Stomach smooth muscle (tissue), 2 donors: ENCODE data around the gene GABRG3.

Experiments used
- H3K27ac ChIP-seq: one replicate; pipeline ENCODE4 v1.7.0; 2013; ENCODE audit warnings: mild to moderate bottlenecking, low read length, inconsistent platforms
- H3K27me3 ChIP-seq, 2 donors: one replicate each; pipeline ENCODE4 v1.7.0; 2013; ENCODE audit warnings: low read length in 2 of 2; ENCODE audit not compliant: insufficient read depth in 2 of 2, control insufficient read depth in 1 of 2
- H3K36me3 ChIP-seq, 2 donors: one replicate each; pipeline ENCODE4 v1.7.0; 2013; ENCODE audit warnings: low read length in 2 of 2; ENCODE audit not compliant: control insufficient read depth in 2 of 2, insufficient read depth in 2 of 2
- H3K4me1 ChIP-seq: one replicate; pipeline ENCODE4 v1.7.0; 2013; ENCODE audit warnings: low read length; ENCODE audit not compliant: control insufficient read depth, insufficient read depth
- H3K4me3 ChIP-seq, 2 donors: one replicate each; pipeline ENCODE4 v1.7.0; 2013; ENCODE audit warnings: low read length in 2 of 2
- H3K9ac ChIP-seq, 2 donors: one replicate each; pipeline ENCODE4 v1.7.0; 2013; ENCODE audit warnings: low read length in 2 of 2, mild to moderate bottlenecking in 1 of 2
- H3K9me3 ChIP-seq, 2 donors: one replicate each; pipeline ENCODE4 v1.7.0; 2013; ENCODE audit warnings: low read length in 2 of 2; ENCODE audit not compliant: control insufficient read depth in 2 of 2
- donor health status: healthy.
- donor health status: Pancreatic carcinoma.

GABRG3 gene

GRCh38 chr15:27059610-27060202 lies 88.7 kb downstream of the GABRG3 start:
- no peaks in the 10 kb centered on the region for H3K4me1 ChIP-seq
- no peak overlapping the region for H3K27ac ChIP-seq
- H3K27me3 ChIP-seq, result no peaks in the 10 kb centered on the region
- no peaks in the 10 kb centered on the region for H3K36me3 ChIP-seq
- no peak overlapping the region for H3K4me3 ChIP-seq
- no peaks in the 10 kb centered on the region for H3K9me3 ChIP-seq
- H3K9ac ChIP-seq, result no peak overlapping the region

- Histone ChIP-seq H3K4me1 (no peaks in the 10 kb centered on the region), H3K36me3 (no peaks in the 10 kb centered on the region), H3K27ac (no peak overlapping the region)
Observed at GRCh38 chr15:27061739-27062138, 90.8 kb downstream of the GABRG3 start.

GRCh38 chr15:27062951-27063350 lies 92.0 kb downstream of the GABRG3 start:
- Histone ChIP-seq H3K9ac (no peak overlapping the region), H3K36me3 (no peaks in the 10 kb centered on the region), H3K9me3 (peaks cover 0 to 2% of the 10 kb centered on the region in 2 donors), H3K4me1 (no peaks in the 10 kb centered on the region), H3K4me3 (no peak overlapping the region), H3K27me3 (no peaks in the 10 kb centered on the region), H3K27ac (no peak overlapping the region)

More at GRCh38 chr15:27061739-27062138, 90.8 kb downstream of the GABRG3 start:
- Histone ChIP-seq H3K9me3 (no peaks in the 10 kb centered on the region), H3K9ac (no peak overlapping the region), H3K27me3 (no peaks in the 10 kb centered on the region), H3K4me3 (no peak overlapping the region)

GRCh38 chr15:27064080-27064479 lies 93.1 kb downstream of the GABRG3 start:
- Histone ChIP-seq H3K27ac (no peak overlapping the region), H3K36me3 (no peaks in the 10 kb centered on the region), H3K4me3 (no peak overlapping the region), H3K9me3 (peaks cover 6 to 11% of the 10 kb centered on the region in 2 donors), H3K9ac (no peak overlapping the region), H3K27me3 (no peaks in the 10 kb centered on the region), H3K4me1 (no peaks in the 10 kb centered on the region)

GRCh38 chr15:27065151-27065550 lies 94.2 kb downstream of the GABRG3 start:
- Histone ChIP-seq H3K27me3 (no peaks in the 10 kb centered on the region), H3K9me3 (peaks cover 6 to 17% of the 10 kb centered on the region in 2 donors), H3K27ac (no peak overlapping the region), H3K9ac (no peak overlapping the region), H3K4me1 (no peaks in the 10 kb centered on the region), H3K36me3 (no peaks in the 10 kb centered on the region), H3K4me3 (no peak overlapping the region)

GRCh38 chr15:27065785-27066184 lies 94.8 kb downstream of the GABRG3 start:
- H3K4me3 ChIP-seq, result no peak overlapping the region
- no peaks in the 10 kb centered on the region for H3K36me3 ChIP-seq
- H3K4me1 ChIP-seq, result no peaks in the 10 kb centered on the region
- no peak overlapping the region for H3K27ac ChIP-seq
- peaks cover 6 to 17% of the 10 kb centered on the region in 2 donors for H3K9me3 ChIP-seq
- H3K9ac ChIP-seq, result no peak overlapping the region
- H3K27me3 ChIP-seq, result no peaks in the 10 kb centered on the region

- H3K4me1 ChIP-seq, result no peaks in the 10 kb centered on the region
- H3K9ac ChIP-seq, result no peak overlapping the region
- H3K27me3 ChIP-seq, result no peaks in the 10 kb centered on the region
Observed at GRCh38 chr15:27066446-27066845, 95.5 kb downstream of the GABRG3 start.

GRCh38 chr15:27067175-27067574 lies 96.2 kb downstream of the GABRG3 start:
- no peak overlapping the region for H3K27ac ChIP-seq
- H3K4me3 ChIP-seq, result no peak overlapping the region
- no peaks in the 10 kb centered on the region for H3K4me1 ChIP-seq
- H3K9ac ChIP-seq, result no peak overlapping the region
- H3K9me3 ChIP-seq, result peaks cover 6 to 17% of the 10 kb centered on the region in 2 donors
- H3K36me3 ChIP-seq, result no peaks in the 10 kb centered on the region
- H3K27me3 ChIP-seq, result no peaks in the 10 kb centered on the region

More at GRCh38 chr15:27066446-27066845, 95.5 kb downstream of the GABRG3 start:
- Histone ChIP-seq H3K27ac (no peak overlapping the region), H3K9me3 (peaks cover 6 to 17% of the 10 kb centered on the region in 2 donors), H3K4me3 (no peak overlapping the region), H3K36me3 (no peaks in the 10 kb centered on the region)

GRCh38 chr15:27070841-27071240 lies 99.9 kb downstream of the GABRG3 start:
- Histone ChIP-seq H3K36me3 (no peaks in the 10 kb centered on the region), H3K4me1 (no peaks in the 10 kb centered on the region), H3K27me3 (no peaks in the 10 kb centered on the region), H3K9ac (no peak overlapping the region), H3K4me3 (no peak overlapping the region), H3K27ac (no peak overlapping the region), H3K9me3 (peaks cover 6 to 19% of the 10 kb centered on the region in 2 donors)

GRCh38 chr15:27074179-27074578 lies 103.2 kb downstream of the GABRG3 start:
- Histone ChIP-seq H3K4me1 (no peaks in the 10 kb centered on the region), H3K36me3 (no peaks in the 10 kb centered on the region), H3K4me3 (no peak overlapping the region), H3K9me3 (peaks cover 0 to 7% of the 10 kb centered on the region in 2 donors), H3K27me3 (no peaks in the 10 kb centered on the region), H3K27ac (no peak overlapping the region), H3K9ac (no peak overlapping the region)

GRCh38 chr15:27077790-27078189 lies 106.8 kb downstream of the GABRG3 start:
- no peak overlapping the region for H3K27ac ChIP-seq
- no peaks in the 10 kb centered on the region for H3K36me3 ChIP-seq
- H3K9me3 ChIP-seq, result peaks cover 0 to 2% of the 10 kb centered on the region in 2 donors
- no peaks in the 10 kb centered on the region for H3K27me3 ChIP-seq
- no peak overlapping the region for H3K4me3 ChIP-seq
- H3K4me1 ChIP-seq, result no peaks in the 10 kb centered on the region
- H3K9ac ChIP-seq, result no peak overlapping the region
